Activated gamma-delta T cell (primary cell): ENCODE measurements around the gene IL12B.
A peak's percentile ranks its signal among the peaks of the same experiment; 100 is the strongest.
"Not testable (repeated sequence)": the region's sequence is repeated elsewhere in the genome, so short reads cannot be mapped to it uniquely, and the experiment has no call there.

Source experiments
- DNase-seq: peaks from one replicate; lab custom pipeline; 2025; lab: John Stamatoyannopoulos, UW

Gene IL12B

GRCh38 chr5:159332800-159333544, 2.7 kb upstream of the IL12B start:
- DNase-seq, result no peak

DNA sequence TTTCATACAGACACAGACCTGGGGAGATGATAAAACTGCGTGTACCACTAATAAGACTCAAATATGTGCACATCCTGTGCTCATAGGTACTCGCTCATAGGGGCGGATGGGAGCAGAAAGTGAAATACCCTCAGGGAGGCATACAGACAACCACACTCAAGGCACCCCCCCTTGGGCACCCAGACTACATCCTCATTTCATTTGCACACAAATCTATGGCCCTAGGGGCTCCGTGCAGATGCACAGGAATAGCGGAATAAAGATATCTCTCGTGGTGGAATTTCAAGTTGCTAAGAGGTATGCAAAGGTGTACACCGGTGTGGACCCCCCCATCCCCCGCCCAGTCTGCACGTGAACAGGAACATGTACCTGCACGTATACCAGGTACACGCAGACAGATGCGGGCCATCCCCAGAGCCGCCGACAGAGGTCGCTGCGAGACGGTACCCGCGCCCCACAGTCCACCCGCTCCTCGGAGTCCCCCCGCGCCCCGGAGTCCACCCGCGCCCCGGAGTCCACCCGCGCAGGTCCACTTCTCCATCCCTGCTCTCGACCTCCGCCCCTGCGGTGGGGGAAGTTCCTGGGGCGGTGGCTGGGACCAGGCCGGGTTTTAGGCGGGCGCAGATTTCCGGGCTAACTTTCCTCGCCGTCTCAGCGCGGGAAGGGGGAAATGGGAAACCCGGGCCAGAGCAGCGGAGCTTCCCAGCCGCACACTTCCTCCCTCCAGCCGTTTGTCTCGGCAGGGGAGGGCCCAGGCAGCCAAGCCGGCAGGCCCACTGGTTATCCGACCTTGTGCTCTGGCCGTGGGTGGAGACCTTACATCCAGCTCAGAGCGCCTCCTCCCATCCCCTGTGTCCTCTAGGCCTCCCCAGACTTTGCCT, 1.0 kb upstream of the IL12B start:
- DNase-seq, result peak; percentile 49

- DNase-seq, result no peak
Measured at GRCh38 chr5:159324986-159325385, 5.3 kb downstream of the IL12B start.

DNA sequence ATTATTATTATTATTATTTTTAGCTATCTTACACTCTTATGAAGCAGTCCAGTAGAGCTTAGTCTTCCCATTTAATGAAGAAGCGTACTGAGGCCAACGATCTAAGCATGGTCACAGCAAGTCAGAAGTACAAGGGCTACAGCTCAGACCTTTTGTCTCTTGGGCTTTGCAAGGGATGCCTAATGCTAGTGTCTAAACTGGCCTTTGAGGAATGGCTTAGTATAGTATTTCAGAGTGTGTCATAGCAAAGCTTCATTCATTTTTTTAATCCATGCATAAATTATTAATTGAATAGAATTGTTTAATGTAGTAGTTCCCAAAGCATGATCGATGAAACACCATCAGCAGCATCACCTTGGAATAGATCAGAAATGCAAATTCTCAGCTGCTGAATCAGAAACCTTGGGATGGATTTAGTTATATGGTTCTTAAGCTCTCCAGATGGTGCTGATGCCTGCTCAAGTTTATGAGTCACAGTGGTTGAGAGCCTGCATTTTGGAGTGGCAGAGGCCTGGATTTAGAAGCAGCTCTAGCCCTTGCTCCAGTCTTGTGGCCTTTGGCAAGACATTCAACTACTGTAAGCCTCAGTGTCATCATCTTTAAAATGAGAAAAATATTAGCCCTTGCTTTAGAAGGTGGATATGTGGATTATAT, 6.1 kb downstream of the IL12B start:
- DNase-seq, result no peak

DNA sequence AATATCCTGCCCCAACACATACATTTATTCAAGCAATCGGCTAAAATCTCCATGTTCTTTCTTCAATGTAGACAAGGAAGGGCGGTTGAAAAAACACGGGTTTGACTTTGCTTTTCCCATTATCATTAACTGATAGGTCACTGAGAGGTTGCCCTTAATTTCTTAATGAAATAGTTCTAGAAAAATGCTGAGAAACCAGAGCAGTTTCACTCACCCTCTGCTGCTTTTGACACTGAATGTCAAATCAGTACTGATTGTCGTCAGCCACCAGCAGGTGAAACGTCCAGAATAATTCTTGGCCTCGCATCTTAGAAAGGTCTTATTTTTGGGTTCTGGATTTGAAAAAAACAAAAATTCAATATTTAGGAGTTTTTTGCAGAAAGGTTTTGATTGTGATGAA, 8.1 kb downstream of the IL12B start:
- no peak for DNase-seq

DNA sequence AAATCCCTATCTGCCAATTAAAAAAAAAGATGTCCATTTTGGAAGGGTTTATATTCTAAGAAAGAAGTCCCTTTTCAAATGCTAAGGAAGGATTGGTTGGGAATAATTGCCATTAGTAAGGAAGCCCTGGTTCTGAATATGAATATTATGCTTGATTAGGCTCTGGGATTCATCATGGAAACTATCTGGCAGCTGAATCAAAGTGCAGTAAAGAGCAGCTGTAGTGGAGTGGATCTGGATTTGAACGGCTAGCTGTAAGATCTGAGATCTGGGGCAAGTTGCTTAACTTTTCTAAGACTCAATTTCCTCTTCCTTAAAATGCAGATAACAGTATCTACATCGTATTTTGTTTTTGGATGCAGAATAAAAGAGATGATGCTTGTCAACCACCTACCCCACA, 10.5 kb downstream of the IL12B start:
- no peak for DNase-seq

DNA sequence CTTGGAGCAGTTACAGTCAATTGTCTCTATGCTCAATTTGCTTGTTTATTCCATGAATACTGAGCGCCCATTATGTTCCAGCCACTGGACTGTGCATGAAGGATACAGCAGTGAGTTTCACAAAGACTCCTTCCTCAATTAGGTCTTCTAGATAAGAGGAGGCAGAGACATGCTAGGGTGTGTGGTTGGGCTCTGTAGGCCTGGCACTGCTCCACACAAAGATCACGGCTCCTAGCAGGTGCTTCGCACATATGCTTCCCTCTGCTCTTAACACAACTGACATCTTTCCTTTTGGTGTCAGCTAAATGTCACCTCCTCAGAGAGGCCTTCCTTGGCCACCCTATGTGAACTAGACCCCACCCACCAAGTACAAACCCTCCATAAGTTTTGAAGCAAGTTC, 10.9 kb downstream of the IL12B start:
- DNase-seq, result no peak

DNA sequence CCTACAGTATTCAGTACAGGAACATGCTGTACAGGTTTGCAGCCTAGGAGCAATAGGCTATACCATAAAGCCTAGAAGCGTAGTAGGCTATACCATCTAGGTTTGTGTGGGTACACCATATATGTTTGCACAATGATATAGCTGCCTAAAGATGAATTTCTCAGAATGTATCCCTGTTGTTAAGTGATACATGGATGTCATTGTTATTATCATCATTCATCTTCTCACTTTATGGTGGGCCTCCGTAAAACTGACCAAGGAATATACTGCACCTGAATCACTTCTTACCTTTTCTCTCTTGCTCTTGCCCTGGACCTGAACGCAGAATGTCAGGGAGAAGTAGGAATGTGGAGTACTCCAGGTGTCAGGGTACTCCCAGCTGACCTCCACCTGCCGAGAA, 11.8 kb downstream of the IL12B start:
- DNase-seq, result no peak

- DNase-seq, result no peak
Measured at GRCh38 chr5:159317849-159318248, 12.4 kb downstream of the IL12B start.

- no peak for DNase-seq
Measured at GRCh38 chr5:159316519-159317383, 13.5 kb downstream of the IL12B start.

DNA sequence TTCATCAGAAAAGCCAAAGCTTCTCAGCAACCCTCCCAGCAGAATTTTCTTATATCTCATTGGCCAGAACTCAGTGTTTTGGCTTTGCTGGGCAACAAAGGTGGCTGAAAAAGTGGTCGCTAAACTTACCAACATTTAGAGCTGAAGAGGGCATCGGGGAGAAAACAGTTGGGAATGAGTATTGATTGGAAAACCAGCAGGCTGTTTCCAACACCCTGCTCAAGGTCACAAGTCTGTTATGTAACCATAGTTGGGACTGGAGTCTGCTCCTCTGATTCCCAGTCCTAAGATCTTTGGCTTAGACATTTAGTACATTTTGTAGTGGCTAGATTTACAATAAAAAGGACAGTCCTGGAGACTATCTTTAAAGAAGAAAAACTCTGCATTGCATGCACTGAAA, 17.1 kb downstream of the IL12B start:
- no peak for DNase-seq

GRCh38 chr5:159311063-159311462, 19.2 kb downstream of the IL12B start:
- DNase-seq, result no peak

DNA sequence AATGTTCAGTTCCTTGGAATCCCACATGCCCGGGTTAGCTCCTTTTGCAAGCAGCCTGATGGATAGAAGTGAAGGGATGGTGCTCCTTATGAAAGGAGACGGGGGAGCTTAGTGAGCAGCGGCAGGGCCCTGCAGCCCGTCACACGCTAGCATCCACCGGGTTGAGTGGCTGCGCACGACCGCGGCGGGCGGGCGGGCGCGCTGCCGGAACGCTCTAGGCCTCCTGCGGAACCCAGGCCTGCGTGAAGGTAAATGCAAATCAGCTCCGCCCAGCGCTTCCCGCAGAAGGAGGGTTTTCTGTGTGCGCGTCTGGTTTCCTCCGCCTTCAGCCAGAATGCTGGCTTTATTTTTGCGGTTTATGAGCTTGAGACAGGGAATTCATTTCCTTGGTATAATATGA, 19.8 kb downstream of the IL12B start:
- DNase-seq, result peak; percentile 9

GRCh38 chr5:159309689-159310433, 20.4 kb downstream of the IL12B start:
- no peak for DNase-seq

DNA sequence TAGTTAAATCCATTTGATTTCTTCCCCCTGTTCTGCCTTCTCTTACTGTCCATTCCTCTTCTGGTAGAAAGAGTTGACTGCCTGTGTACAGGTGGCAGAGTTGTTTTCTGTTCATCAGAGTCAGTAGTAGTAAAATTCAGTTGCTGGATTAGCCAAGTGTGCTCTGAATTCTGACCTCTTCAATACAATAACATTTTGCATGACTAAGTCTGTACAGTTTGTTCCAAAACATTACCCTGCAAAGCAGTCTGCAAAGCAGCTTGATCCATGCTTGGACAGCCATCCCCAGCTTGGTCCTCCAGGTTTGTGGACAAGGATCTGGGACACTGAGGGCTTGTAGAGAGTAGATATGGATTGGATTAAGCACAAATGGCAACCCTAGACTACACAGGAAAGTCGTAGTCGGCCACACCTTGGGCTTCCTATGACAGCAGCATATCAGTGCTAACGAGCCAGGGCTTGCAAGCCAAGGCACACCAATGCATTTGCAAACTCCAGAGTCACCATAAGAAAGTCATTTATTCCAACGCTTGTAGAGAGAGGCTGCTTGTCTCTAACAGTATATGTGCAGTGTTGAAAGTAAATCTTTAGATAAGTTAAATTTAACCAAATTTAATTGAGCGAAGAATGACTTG, 25.2 kb downstream of the IL12B start:
- DNase-seq, result no peak

DNA sequence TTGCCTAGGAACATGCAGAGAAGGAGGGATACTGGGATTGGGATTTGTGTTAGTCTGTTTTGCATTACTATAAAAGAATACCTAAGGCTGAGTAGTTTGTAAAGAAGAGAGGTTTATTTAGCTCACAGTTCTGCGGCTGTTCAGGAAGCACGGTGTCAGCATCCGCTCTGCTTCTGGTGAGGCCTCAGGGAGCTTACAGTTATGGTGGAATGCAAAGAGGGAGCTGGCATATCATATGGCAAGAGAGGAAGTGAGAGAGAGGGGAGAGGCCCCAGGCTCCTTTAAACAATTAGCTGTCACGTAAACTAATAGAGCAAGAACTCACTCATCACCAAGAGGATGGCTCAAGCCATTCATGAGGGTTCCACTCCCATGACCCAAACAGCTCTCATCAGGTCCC, 27.0 kb downstream of the IL12B start:
- no peak for DNase-seq

DNA sequence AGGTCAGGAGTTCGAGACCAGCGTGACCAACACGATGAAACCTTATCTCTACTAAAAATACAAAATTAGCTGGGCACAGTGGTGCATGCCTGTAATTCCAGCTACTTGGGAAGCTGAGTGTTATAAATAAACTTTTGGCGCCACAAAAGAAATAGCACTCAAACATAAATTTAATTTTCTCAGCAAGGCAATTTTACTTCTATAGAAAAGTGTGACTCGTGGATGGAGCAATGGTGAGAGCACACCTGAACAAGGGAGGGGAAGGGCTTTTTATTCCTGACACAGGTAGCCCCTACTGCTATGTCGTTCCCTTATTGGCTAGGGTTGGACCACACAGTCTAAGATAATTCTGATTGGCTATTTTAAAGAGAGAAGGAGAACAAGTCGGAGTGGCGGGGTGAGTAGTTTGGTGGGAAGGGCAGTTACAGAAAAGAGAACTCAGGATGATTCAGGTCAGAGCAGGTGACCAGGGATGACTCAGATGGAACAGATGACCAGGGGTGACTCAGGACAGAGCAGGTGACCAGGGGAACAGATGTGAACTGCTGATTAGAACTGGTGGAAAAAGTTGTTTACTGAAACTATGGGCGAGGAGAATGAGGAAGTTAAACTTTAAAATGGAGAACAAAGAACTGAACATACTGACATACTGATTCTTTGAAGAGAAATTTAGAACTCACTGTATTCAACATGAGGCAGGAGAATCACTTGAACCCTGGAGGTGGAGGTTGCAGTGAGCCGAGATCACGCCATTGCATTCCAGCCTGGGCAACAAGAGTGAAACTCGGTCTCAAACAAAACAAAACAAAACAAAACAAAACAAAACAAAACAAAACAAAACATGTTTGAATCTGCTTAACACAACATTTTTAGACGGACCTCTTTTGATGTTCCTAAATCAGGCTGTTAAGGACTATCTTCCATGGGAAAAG, 28.1 kb downstream of the IL12B start:
- DNase-seq, result not testable (repeated sequence)

GRCh38 chr5:159301466-159301865, 28.8 kb downstream of the IL12B start:
- DNase-seq, result no peak

GRCh38 chr5:159297300-159297699, 33.0 kb downstream of the IL12B start:
- DNase-seq, result not testable (repeated sequence)
